ENCODE results near the gene BCL2L11. TPM values are rescaled to one million over a fixed set of nuclear protein-coding genes. Genes with fewer than 3 reads are reported as not detected.

BCL2L11 gene
- total and polyA plus RNA-seq, 8 donors: 2.7 to 14.9 (median 8.8) TPM

DNA sequence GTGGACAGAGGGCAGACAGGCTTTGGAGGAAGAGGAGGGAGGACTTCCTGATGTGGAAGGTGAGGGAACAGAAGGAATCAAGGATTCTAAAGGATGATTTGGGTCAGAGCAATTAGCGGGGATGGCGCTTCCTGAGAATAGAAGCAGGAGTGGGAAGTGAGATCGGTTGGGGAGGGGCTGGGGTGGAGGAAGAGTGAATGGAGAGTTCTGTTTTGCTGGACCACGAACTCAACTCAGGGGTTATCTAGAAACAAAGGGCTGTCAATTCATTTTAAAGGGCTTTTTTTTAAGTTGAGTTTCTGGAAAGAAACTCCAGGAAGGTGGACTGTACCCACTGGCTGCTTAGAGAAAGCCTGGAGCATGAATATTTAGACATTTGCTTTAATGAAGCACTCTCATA is 54.9 kb downstream of the BCL2L11 start:
- no peaks in the 10 kb centered on the region for H3K9me3 ChIP-seq
- DNase-seq: no peak
- 80 to 86% methylated on average over 4 of the region's 4 CpGs for WGBS, 2 donors
- H3K4me1 ChIP-seq: peaks cover 22 to 28% (median 22%) of the 10 kb centered on the region in 3 donors
- H3K4me3 ChIP-seq: no peak overlapping the region
- FAIRE-seq: no peak
- intact Hi-C loops (cut with DNase I): no loop called here
- H3K27ac ChIP-seq: no peak overlapping the region
- H3K36me3 ChIP-seq: no peaks in the 10 kb centered on the region
- H3K27me3 ChIP-seq: no peaks in the 10 kb centered on the region
- ATAC-seq: no peak
- TF ChIP-seq, protein P1, sequence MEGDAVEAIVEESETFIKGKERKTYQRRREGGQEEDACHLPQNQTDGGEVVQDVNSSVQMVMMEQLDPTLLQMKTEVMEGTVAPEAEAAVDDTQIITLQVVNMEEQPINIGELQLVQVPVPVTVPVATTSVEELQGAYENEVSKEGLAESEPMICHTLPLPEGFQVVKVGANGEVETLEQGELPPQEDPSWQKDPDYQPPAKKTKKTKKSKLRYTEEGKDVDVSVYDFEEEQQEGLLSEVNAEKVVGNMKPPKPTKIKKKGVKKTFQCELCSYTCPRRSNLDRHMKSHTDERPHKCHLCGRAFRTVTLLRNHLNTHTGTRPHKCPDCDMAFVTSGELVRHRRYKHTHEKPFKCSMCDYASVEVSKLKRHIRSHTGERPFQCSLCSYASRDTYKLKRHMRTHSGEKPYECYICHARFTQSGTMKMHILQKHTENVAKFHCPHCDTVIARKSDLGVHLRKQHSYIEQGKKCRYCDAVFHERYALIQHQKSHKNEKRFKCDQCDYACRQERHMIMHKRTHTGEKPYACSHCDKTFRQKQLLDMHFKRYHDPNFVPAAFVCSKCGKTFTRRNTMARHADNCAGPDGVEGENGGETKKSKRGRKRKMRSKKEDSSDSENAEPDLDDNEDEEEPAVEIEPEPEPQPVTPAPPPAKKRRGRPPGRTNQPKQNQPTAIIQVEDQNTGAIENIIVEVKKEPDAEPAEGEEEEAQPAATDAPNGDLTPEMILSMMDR (IDR thresholded peaks at IDR 0.05): no peak

- WGBS, 2 donors: 39 to 51% methylated on average over 7 of the region's 7 CpGs
- H3K4me1 ChIP-seq: peaks cover 22 to 28% (median 22%) of the 10 kb centered on the region in 3 donors
- no peak overlapping the region for H3K4me3 ChIP-seq
- H3K36me3 ChIP-seq: no peaks in the 10 kb centered on the region
- H3K27me3 ChIP-seq: no peaks in the 10 kb centered on the region
- ATAC-seq (peak; percentile 62 to 87 (median 83)), DNase-seq (peak in 5 of 6 donors; percentile 69 to 86 (median 81)), FAIRE-seq (no peak)
- intact Hi-C loops (cut with DNase I): no loop called here
- H3K27ac ChIP-seq: peak overlapping the region in 1 of 4 donors; percentile 57
- TF ChIP-seq, protein P1 (IDR thresholded peaks at IDR 0.05): no peak
- H3K9me3 ChIP-seq: no peaks in the 10 kb centered on the region
These were observed 55.7 kb downstream of the BCL2L11 start for GRCh38 chr2:111176388-111176787.

- H3K36me3 ChIP-seq: no peaks in the 10 kb centered on the region
- DNase-seq: no peak
- no peak for FAIRE-seq
- ATAC-seq: peak; percentile 14 to 44 (median 32)
- TF ChIP-seq, protein P1 (IDR thresholded peaks at IDR 0.05): no peak
- H3K27me3 ChIP-seq: no peaks in the 10 kb centered on the region
- H3K9me3 ChIP-seq: no peaks in the 10 kb centered on the region
- peaks cover 22 to 28% (median 22%) of the 10 kb centered on the region in 3 donors for H3K4me1 ChIP-seq
- no peak overlapping the region for H3K4me3 ChIP-seq
- WGBS, 2 donors: 56 to 67% methylated on average over 4 of the region's 4 CpGs
- H3K27ac ChIP-seq: peak overlapping the region in 1 of 4 donors; percentile 57
- intact Hi-C loops (cut with DNase I): no loop called here
These were observed 56.2 kb downstream of the BCL2L11 start for GRCh38 chr2:111176867-111177266.

GRCh38 chr2:111178296-111178695 is 57.6 kb downstream of the BCL2L11 start:
- H3K4me1 ChIP-seq: peaks cover 22 to 28% (median 22%) of the 10 kb centered on the region in 3 donors
- H3K27me3 ChIP-seq: no peaks in the 10 kb centered on the region
- no peaks in the 10 kb centered on the region for H3K9me3 ChIP-seq
- DNase-seq (no peak), ATAC-seq (no peak), FAIRE-seq (no peak)
- intact Hi-C loops (cut with DNase I): no loop called here
- H3K27ac ChIP-seq: peak overlapping the region; percentile 31 to 39 (median 36)
- TF ChIP-seq, protein P1 (IDR thresholded peaks at IDR 0.05): no peak
- 96 to 98% methylated on average over 4 of the region's 4 CpGs for WGBS, 2 donors
- no peak overlapping the region for H3K4me3 ChIP-seq
- no peaks in the 10 kb centered on the region for H3K36me3 ChIP-seq

DNA sequence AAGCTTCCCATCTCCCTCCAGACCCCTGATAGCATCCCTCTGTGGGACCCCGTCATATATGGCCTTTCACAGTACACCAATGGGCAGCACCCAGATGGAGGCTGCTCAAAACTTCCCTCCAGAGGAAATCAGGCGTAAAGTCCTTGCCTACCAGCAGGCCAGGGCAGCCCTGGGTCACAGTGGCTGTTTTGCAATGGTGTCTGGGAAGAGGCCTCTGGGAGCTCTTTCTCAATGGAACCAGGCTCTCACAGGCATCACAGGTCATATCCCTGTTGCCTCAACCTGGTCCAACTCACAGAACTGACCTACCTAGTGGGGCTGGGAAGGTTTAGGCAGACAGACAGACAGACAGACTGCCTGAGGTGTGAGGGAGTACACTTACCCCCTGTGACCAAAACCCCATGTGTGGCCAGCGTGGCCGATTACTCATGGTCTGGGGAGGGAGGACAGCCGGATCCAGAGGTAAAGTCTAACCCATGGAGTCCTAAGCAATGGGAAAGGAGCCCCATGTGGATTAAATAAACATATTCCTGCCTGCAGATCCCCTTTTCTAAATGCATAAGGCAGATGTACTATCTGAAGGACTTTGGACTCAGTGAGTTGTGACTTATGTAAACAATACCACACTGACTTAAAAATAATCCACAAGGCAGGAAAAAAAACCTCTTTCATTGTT is 58.2 kb downstream of the BCL2L11 start:
- Histone ChIP-seq H3K4me3 (no peak overlapping the region), H3K27me3 (no peaks in the 10 kb centered on the region), H3K36me3 (no peaks in the 10 kb centered on the region), H3K4me1 (peaks cover 22 to 28% (median 22%) of the 10 kb centered on the region in 3 donors), H3K27ac (peak overlapping the region; percentile 31 to 39 (median 36)), H3K9me3 (no peaks in the 10 kb centered on the region)
- peak in 2 of 6 donors; percentile 42 to 51 for DNase-seq
- intact Hi-C loops (cut with DNase I): no loop called here
- peak; percentile 51 to 83 (median 80) for ATAC-seq
- FAIRE-seq: peak; percentile 23
- TF ChIP-seq, protein P1 (IDR thresholded peaks at IDR 0.05): no peak
- WGBS, 2 donors: 43 to 49% methylated on average over 5 of the region's 5 CpGs

All from pancreas (tissue), 10 donors.